Neural cell (in vitro differentiated cells): ENCODE results near the gene UBFD1. TPM values are rescaled to one million over a fixed set of nuclear protein-coding genes. Genes with fewer than 3 reads are reported as not detected.

Source experiments
- H2AFZ ChIP-seq: fragments of 200-600, 300-800 bp; sonication (generic), shearing (Covaris generic); 2 replicates; pipeline ENCODE4 v1.6.0; 2014; ENCODE audit warnings: low read depth, mild to moderate bottlenecking, antibody characterized with exemption, low read length, moderate library complexity
- H3F3A ChIP-seq: fragments of 200-600 bp; shearing (Covaris generic); 2 replicates; pipeline ENCODE4 v1.6.1; 2016; ENCODE audit warnings: mild to moderate bottlenecking, moderate library complexity, mixed read lengths, antibody characterized with exemption, low read length; ENCODE audit not compliant: insufficient read depth, poor library complexity, severe bottlenecking
- H3K27ac ChIP-seq: fragments of 200-600, 300-800 bp; sonication (generic), shearing (Covaris generic); 2 replicates; pipeline ENCODE4 v1.5.1; 2014; ENCODE audit warnings: mild to moderate bottlenecking, low read length, moderate library complexity
- H3K27me3 ChIP-seq: fragments of 300-800, 200-600 bp; sonication (generic), shearing (Covaris generic); 2 replicates; pipeline ENCODE4 v1.6.0; 2014; ENCODE audit warnings: mild to moderate bottlenecking, low read depth, low read length, moderate library complexity; ENCODE audit not compliant: insufficient read depth
- H3K36me3 ChIP-seq: fragments of 300-800, 200-600 bp; sonication (generic), shearing (Covaris generic); 2 replicates; pipeline ENCODE4 v1.5.1; 2014; ENCODE audit warnings: mild to moderate bottlenecking, antibody characterized with exemption, low read length, moderate library complexity; ENCODE audit not compliant: insufficient read depth
- H3K4me2 ChIP-seq: fragments of 300-800, 200-600 bp; sonication (generic), shearing (Covaris generic); 2 replicates; pipeline ENCODE4 v1.6.0; 2014; ENCODE audit warnings: mild to moderate bottlenecking, low read length
- H3K4me3 ChIP-seq: fragments of 300-800, 200-600 bp; sonication (generic), shearing (Covaris generic); 2 replicates; pipeline ENCODE4 v1.5.1; 2014; ENCODE audit warnings: mild to moderate bottlenecking, low read length, moderate library complexity
- H3K79me2 ChIP-seq: fragments of 200-600 bp; shearing (Covaris generic); replicated peaks from 2 replicates; pipeline ENCODE4 v1.6.0; 2014; ENCODE audit warnings: mild to moderate bottlenecking, low read length, moderate library complexity; ENCODE audit not compliant: insufficient read depth
- H3K9ac ChIP-seq: fragments of 300-800, 200-600 bp; sonication (generic), shearing (Covaris generic); 2 replicates; pipeline ENCODE4 v1.6.1; 2016; ENCODE audit warnings: mild to moderate bottlenecking, low read length, mixed read lengths
- H3K9me2 ChIP-seq: fragments of 200-600 bp; shearing (Covaris generic); 2 replicates; pipeline ENCODE4 v1.6.1; 2016; ENCODE audit warnings: mild to moderate bottlenecking, low read length, mixed read lengths; ENCODE audit not compliant: insufficient read depth
- H3K9me3 ChIP-seq: fragments of 200-600, 300-800 bp; sonication (generic), shearing (Covaris generic); 2 replicates; pipeline ENCODE4 v1.6.1; 2016; ENCODE audit warnings: mild to moderate bottlenecking, mixed run types, low read length, moderate library complexity, mixed read lengths
- H4K20me1 ChIP-seq: fragments of 200-600 bp; shearing (Covaris generic); 2 replicates; pipeline ENCODE4 v1.6.1; 2016; ENCODE audit warnings: mild to moderate bottlenecking, mixed run types; ENCODE audit not compliant: insufficient read depth
- EP300 ChIP-seq: fragments of 450-650 bp; conservative IDR thresholded peaks from 2 replicates; pipeline ENCODE4 v1.6.1; 2014; ENCODE audit warnings: antibody characterized with exemption, mild to moderate bottlenecking, moderate library complexity; ENCODE audit not compliant: poor library complexity, severe bottlenecking
- EZH2 ChIP-seq: fragments of 200-600, 300-800 bp; shearing (Covaris generic), sonication (generic); IDR thresholded peaks from 2 replicates; pipeline ENCODE4 v1.6.1; 2014; ENCODE audit warnings: antibody characterized with exemption, low read length, borderline replicate concordance, mild to moderate bottlenecking; ENCODE audit not compliant: insufficient read depth, poor library complexity, severe bottlenecking
- MXI1 ChIP-seq: fragments of 450-650 bp; conservative IDR thresholded peaks from 2 replicates; pipeline ENCODE4 v1.6.1; 2014; ENCODE audit warnings: antibody characterized with exemption, mild to moderate bottlenecking; ENCODE audit not compliant: poor library complexity, severe bottlenecking
- POLR2AphosphoS5 ChIP-seq: IDR thresholded peaks from 2 replicates; pipeline ENCODE4 v1.6.1; 2012
- RAD21 ChIP-seq: fragments of 450-650 bp; conservative IDR thresholded peaks from 2 replicates; pipeline ENCODE4 v1.6.1; 2014; ENCODE audit warnings: antibody characterized with exemption, mild to moderate bottlenecking, moderate library complexity
- SMC3 ChIP-seq: fragments of 450-650 bp; conservative IDR thresholded peaks from 2 replicates; pipeline ENCODE4 v1.6.1; 2014; ENCODE audit warnings: antibody characterized with exemption, mild to moderate bottlenecking, moderate library complexity; ENCODE audit not compliant: poor library complexity
- TAF1 ChIP-seq: IDR thresholded peaks from 2 replicates; pipeline ENCODE4 v1.6.1; 2012; ENCODE audit warnings: low read depth
- polyA plus RNA-seq: library from polyadenylated mRNA; depleted of rRNA; stranded (reverse); fragments of >200 nt; gene quantifications from 2 replicates; pipeline ENCODE4 v1.2.3, GENCODE V29; 2014
- TF ChIP-seq, protein P1 (sequence below): IDR thresholded peaks from 2 replicates; pipeline ENCODE4 v1.6.1; 2012; ENCODE audit warnings: borderline replicate concordance
- TF ChIP-seq, protein P2 (sequence below): fragments of 450-650 bp; IDR thresholded peaks from 2 replicates; pipeline ENCODE4 v1.5.1; 2014; ENCODE audit warnings: antibody characterized with exemption, mild to moderate bottlenecking, moderate library complexity; ENCODE audit not compliant: poor library complexity, severe bottlenecking

UBFD1 gene
- polyA plus RNA-seq, 1 donor from 2014 or later = 94.3 TPM

DNA sequence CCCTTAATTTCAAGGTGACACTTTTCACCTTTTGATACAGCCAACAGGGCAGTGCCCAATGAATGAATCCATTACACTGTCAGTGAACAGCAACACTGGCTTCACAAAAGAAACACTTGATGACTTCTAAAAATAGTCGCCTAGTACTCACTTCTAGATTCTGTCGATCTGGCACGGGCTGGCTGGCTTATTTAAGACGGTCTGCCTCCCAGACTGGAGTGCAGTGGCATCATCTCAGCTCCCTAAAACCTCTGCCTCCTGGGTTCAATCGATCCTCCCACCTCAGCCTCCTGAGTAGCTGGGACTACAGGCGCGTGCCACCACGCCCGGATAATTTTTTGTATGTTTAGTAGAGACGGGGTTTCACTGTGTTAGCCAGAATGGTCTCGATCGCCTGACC lies 36.7 kb downstream of the UBFD1 start:
- Histone ChIP-seq H3K9ac (no peak overlapping the region), H3K79me2 (peaks cover 40% of the 10 kb centered on the region), H3K27ac (no peak overlapping the region), H3K27me3 (no peaks in the 10 kb centered on the region), H3F3A (no peaks in the 10 kb centered on the region), H4K20me1 (no peaks in the 10 kb centered on the region), H3K9me2 (no peaks in the 10 kb centered on the region), H3K9me3 (no peaks in the 10 kb centered on the region), H3K36me3 (no peaks in the 10 kb centered on the region), H2AFZ (no peak overlapping the region), H3K4me3 (no peak overlapping the region), H3K4me2 (no peak overlapping the region)
- TF ChIP-seq POLR2AphosphoS5 (no peak), MXI1 (no peak), RAD21 (no peak), EP300 (no peak), EZH2 (no peak), TAF1 (no peak), SMC3 (no peak)
- TF ChIP-seq, protein P1, sequence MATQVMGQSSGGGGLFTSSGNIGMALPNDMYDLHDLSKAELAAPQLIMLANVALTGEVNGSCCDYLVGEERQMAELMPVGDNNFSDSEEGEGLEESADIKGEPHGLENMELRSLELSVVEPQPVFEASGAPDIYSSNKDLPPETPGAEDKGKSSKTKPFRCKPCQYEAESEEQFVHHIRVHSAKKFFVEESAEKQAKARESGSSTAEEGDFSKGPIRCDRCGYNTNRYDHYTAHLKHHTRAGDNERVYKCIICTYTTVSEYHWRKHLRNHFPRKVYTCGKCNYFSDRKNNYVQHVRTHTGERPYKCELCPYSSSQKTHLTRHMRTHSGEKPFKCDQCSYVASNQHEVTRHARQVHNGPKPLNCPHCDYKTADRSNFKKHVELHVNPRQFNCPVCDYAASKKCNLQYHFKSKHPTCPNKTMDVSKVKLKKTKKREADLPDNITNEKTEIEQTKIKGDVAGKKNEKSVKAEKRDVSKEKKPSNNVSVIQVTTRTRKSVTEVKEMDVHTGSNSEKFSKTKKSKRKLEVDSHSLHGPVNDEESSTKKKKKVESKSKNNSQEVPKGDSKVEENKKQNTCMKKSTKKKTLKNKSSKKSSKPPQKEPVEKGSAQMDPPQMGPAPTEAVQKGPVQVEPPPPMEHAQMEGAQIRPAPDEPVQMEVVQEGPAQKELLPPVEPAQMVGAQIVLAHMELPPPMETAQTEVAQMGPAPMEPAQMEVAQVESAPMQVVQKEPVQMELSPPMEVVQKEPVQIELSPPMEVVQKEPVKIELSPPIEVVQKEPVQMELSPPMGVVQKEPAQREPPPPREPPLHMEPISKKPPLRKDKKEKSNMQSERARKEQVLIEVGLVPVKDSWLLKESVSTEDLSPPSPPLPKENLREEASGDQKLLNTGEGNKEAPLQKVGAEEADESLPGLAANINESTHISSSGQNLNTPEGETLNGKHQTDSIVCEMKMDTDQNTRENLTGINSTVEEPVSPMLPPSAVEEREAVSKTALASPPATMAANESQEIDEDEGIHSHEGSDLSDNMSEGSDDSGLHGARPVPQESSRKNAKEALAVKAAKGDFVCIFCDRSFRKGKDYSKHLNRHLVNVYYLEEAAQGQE = no peak
- TF ChIP-seq, protein P2, sequence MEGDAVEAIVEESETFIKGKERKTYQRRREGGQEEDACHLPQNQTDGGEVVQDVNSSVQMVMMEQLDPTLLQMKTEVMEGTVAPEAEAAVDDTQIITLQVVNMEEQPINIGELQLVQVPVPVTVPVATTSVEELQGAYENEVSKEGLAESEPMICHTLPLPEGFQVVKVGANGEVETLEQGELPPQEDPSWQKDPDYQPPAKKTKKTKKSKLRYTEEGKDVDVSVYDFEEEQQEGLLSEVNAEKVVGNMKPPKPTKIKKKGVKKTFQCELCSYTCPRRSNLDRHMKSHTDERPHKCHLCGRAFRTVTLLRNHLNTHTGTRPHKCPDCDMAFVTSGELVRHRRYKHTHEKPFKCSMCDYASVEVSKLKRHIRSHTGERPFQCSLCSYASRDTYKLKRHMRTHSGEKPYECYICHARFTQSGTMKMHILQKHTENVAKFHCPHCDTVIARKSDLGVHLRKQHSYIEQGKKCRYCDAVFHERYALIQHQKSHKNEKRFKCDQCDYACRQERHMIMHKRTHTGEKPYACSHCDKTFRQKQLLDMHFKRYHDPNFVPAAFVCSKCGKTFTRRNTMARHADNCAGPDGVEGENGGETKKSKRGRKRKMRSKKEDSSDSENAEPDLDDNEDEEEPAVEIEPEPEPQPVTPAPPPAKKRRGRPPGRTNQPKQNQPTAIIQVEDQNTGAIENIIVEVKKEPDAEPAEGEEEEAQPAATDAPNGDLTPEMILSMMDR = no peak

DNA sequence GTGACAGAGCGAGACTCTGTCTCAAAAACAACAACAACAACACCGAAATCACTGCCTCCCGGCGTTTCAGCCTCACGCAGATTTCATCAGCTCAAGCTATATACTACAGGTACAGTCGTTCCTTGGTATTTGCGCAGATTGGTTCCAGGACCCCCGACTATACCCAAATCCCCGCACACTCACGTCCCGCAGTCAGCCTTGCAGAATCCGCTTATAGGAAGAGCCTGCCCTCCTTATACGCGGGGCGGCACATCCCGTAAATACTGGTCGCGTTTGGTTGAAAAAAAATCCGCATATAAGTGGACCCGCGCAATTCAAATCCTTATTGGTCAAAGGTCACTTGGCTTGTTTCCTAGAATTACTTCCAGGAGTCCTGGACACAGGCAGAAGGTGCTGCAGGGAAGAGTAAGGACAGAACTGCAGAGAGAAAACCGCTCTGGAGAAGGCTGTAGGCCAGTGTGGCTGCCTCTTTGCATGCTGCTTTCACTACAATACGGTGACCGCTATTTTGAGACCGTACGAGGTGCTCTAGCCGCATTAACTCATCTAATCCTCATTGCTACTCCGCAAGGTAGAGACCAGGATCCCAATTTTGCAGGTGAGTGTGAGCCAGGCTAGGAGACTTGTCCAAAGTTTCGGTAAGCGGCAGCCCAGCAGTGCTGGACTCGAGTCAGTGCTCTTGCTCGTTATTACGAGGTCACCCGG lies 37.9 kb downstream of the UBFD1 start:
- no peaks in the 10 kb centered on the region for H3K27me3 ChIP-seq
- no peaks in the 10 kb centered on the region for H4K20me1 ChIP-seq

More for the DNA sequence above, 37.9 kb downstream of the UBFD1 start:
- H3K36me3 ChIP-seq = no peaks in the 10 kb centered on the region
- TF ChIP-seq MXI1 (no peak), EP300 (no peak), EZH2 (no peak), RAD21 (no peak), TAF1 (no peak), SMC3 (no peak), POLR2AphosphoS5 (no peak)
- TF ChIP-seq, protein P2 = no peak
- TF ChIP-seq, protein P1 = no peak
- peak overlapping the region; percentile 88 for H3K4me2 ChIP-seq
- H3K79me2 ChIP-seq = peaks cover 40% of the 10 kb centered on the region
- H3K4me3 ChIP-seq = peak overlapping the region; percentile 84
- peak overlapping the region; percentile 87 for H3K9ac ChIP-seq
- no peaks in the 10 kb centered on the region for H3F3A ChIP-seq
- peak overlapping the region; percentile 62 for H3K27ac ChIP-seq
- no peaks in the 10 kb centered on the region for H3K9me2 ChIP-seq
- peak overlapping the region; percentile 81 for H2AFZ ChIP-seq
- no peaks in the 10 kb centered on the region for H3K9me3 ChIP-seq
